ENCODE results near the gene PRKCB.
"Not testable (repeated sequence)": the region's sequence is repeated elsewhere in the genome, so short reads cannot be mapped to it uniquely, and the experiment has no call there.

PRKCB gene

GRCh38 chr16:24129412-24129918 lies 293.7 kb downstream of the PRKCB start:
- no peak for DNase-seq (ENCODE audit: low read depth, low spot score)

DNA sequence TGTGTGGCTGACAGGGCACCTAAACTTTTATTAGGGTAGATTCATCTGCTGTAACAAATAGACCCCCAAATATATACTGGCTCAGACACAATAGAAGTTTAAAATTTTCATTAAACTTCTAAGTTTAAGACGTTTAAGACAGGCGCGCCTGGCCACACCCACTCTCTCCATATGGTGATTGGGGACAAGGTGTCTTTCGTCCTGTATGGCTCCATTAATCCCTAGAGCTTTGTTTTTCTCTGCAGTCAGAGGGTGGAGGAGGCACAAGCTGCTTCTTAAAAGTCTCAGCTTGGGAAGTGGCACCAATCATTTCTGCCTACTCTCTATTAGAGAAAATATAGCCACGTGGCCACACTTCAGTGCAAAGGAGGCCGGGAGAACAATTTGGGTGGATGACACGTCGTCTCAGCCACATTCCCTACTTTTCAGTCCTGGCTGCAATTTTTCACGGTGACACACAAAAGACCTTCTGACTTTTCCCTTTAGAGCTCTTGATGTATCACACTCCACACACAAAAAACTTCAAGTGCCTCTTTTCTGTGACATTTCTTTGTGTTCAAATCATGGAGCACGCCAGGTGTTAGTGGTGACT lies 294.8 kb downstream of the PRKCB start:
- DNase-seq (ENCODE audit: low read depth, low spot score) = no peak

GRCh38 chr16:24131294-24131693 lies 295.5 kb downstream of the PRKCB start:
- no peak for DNase-seq (ENCODE audit: low read depth, low spot score)

DNA sequence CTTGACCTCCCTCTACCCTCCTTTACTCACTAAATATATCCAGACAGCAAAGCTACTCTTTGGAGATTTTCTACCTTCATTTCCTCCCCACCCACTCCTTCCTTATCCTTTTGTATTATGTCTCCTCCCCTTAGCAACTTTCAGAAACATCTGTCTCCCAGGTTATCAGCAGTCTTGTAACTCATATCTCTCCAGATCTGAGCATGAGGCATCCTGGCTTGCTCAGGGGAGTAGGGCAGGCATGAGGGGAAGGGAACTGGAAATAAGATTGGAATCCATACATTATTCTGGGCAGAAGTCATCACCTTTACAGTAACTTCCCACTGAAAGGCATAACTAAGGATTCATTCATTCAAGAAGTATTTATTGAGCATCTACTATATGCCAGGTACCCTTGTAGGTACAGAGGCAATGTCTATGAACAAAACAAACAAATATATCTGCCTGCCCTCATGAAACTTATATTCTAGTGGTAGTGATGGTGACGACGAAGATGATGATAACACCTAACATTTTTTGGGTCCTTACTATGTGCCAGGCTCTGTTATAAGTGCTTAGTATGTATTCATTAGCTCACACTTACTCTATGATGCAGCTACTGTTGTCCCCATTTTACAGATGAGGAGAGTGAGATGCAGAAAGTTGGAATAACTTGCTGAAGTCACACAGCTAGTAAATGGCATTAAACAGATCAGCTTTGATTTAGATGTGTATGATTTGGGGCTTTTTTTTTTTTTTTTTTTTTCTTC lies 296.4 kb downstream of the PRKCB start:
- DNase-seq (ENCODE audit: low read depth, low spot score) = no peak

- DNase-seq (ENCODE audit: low read depth, low spot score) = no peak
Observed at GRCh38 chr16:24132797-24133155, 297.0 kb downstream of the PRKCB start.

DNA sequence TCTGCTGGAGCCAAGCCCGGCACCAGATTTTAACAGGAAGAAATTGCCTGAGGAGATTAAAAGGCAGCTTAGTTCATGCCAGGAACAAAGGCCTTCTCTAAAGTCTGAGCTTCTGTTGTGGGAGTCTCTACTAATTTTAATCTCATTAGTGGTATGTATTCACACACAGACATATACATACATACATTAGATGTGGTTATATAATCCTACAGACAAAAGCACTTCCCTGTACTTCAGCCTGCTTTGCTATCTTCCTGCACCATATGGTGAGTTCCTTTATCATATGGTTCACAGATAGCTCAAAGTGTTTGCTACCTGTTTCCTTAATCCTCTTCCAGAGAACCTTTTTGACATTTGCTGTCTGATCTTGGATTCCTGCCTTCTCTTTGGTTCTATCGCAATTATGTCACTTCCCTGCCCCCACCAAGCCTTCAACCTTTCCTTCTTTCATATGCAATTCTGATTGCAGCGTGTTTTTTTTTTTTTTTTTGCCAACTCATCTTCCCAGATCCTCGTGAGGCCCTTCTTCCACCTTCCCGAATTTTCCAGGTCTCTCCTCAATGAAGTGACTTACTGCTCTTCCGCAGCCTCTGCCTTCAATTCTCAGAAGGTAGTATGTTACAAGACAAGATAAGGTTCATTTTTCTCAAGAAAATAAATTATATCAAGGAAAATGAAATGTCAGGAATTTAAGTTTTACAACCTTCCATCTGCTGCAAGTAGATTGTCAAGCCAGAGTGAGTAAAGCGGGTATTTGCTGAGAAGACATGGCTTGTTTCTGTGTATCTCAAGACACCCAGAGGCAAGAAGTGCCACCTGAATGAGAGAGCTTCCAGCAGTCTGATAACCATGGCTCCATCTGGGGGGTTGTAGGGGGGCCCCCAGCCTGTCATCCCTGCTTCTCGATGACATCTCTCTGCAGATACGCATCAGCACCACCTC lies 300.1 kb downstream of the PRKCB start:
- DNase-seq (ENCODE audit: low read depth, low spot score) = no peak

- no peak for DNase-seq (ENCODE audit: low read depth, low spot score)
Observed at GRCh38 chr16:24138024-24138423, 302.2 kb downstream of the PRKCB start.

DNA sequence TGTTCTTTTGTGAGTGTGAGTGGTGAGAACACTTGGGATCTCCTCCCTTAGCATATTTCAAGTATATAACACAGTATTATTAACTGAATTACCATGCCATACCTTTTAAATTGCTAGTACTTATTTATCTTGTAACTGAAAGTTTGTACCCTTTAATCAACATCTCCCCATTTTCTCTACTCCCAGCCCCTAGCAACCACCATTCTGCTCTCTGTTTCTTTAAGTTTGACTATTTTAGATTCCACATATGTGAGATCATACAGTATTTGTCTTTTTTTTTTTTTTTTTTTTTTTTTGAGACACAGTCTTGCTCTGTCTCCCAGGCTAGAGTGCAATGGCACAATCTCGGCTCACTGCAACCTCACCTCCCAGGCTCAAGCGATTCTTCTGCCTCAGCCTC lies 302.8 kb downstream of the PRKCB start:
- no peak for DNase-seq (ENCODE audit: low read depth, low spot score)

- no peak for DNase-seq (ENCODE audit: low read depth, low spot score)
Observed at GRCh38 chr16:24139282-24139681, 303.5 kb downstream of the PRKCB start.

DNA sequence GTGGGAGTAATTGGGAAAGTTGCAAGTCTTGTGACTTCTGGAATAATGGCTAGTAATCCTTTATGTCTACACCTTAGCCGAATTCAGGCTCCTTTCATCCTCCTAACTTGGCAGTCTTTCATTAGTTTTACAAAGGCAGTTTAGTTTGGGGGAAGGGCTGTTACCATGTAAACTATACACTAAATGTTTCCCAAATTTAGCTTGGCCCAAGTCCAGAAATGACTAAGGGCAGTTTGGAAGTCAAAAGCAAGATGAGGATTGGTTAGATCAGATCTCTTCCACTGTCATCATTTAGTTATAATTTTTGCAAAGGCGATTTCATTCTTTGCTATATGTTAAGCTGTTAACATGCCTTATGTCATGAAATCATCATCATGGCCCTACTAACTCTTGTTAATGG lies 304.9 kb downstream of the PRKCB start:
- no peak for DNase-seq (ENCODE audit: low read depth, low spot score)

GRCh38 chr16:24141466-24141865 lies 305.7 kb downstream of the PRKCB start:
- DNase-seq (ENCODE audit: low read depth, low spot score) = no peak

GRCh38 chr16:24141917-24142316 lies 306.1 kb downstream of the PRKCB start:
- DNase-seq (ENCODE audit: low read depth, low spot score) = no peak

DNA sequence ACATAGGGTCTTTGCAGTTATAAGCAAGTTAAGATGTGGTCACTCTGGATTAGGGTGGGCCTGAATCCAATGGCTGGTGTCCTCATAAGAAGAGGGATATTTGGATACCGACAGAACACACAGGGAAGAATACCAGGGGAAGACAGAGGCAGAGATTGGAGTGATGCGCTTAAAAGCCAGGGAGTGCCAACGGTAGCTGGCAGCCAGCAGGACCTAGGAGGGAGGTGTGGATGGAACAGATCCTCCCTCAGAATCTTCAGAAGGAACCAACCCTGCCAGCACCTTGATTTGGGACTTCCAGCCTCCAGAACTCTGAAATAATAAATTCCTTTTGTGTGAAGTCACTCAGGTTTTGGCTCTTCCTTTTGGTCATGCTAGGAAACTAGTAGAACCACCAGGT lies 310.1 kb downstream of the PRKCB start:
- no peak for DNase-seq (ENCODE audit: low read depth, low spot score)

- no peak for DNase-seq (ENCODE audit: low read depth, low spot score)
Observed at GRCh38 chr16:24146518-24146917, 310.7 kb downstream of the PRKCB start.

DNA sequence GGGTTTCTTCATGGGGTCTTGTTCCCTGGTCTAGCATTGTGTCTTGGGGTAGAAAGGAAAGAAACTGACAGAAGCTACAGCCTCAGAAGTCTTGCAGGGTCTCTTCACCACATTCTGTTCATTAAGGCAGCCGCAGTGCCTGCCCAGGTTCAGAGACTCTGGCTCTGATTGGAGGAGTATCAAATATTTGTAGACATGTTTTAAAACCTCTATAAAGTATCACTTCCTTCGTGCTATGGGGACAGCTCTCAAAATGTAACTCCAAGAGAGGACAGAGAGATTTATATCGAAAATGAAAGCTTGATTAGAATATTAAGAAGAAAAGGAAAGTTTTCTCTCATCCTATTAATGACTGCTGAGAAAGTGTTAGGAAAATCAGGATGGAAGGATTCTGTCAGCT lies 313.3 kb downstream of the PRKCB start:
- DNase-seq (ENCODE audit: low read depth, low spot score) = no peak

DNA sequence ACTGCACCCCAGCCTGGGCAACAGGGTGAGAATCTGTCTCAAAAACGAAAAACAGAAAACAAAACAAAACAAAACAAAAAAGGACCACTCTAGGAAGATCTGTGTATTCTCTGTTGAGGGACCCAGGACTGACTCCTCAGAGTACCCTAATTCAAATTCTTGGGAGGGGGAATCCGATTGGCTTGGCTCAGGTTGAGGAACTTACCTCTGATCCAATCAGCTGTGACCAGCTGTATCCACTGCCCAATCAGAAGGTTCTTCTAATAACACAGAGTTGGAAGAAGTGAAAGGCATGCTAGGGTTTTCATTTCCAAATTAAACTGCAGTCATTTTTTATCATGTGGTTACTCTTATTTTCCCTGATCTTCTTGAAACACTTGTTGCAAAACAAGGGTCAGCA lies 314.5 kb downstream of the PRKCB start:
- DNase-seq (ENCODE audit: low read depth, low spot score) = no peak

- no peak for DNase-seq (ENCODE audit: low read depth, low spot score)
Observed at GRCh38 chr16:24151482-24151939, 315.7 kb downstream of the PRKCB start.

GRCh38 chr16:24152048-24152447 lies 316.3 kb downstream of the PRKCB start:
- DNase-seq (ENCODE audit: low read depth, low spot score) = not testable (repeated sequence)

- DNase-seq (ENCODE audit: low read depth, low spot score) = no peak
Observed at GRCh38 chr16:24152826-24153225, 317.0 kb downstream of the PRKCB start.

DNA sequence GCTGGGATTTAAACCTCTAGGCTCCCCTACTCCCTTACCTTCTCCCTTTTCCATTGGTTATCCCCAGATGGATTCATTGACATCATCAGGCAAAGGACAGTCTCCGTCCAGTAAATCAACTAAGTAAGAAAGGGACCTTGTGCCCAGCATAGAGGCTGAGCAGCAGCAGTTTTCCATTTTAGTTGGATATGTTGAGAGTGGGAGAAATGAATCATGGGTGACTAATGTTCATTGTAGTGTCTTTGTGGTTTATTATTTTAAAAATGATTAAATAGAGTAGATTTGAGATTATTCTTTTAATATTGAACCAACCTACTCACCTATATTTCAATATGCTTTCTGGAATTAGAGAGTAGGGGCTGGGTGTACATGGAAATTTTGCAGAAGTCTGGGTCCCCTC lies 321.0 kb downstream of the PRKCB start:
- no peak for DNase-seq (ENCODE audit: low read depth, low spot score)

GRCh38 chr16:24163935-24164334 lies 328.2 kb downstream of the PRKCB start:
- no peak for DNase-seq (ENCODE audit: low read depth, low spot score)

DNA sequence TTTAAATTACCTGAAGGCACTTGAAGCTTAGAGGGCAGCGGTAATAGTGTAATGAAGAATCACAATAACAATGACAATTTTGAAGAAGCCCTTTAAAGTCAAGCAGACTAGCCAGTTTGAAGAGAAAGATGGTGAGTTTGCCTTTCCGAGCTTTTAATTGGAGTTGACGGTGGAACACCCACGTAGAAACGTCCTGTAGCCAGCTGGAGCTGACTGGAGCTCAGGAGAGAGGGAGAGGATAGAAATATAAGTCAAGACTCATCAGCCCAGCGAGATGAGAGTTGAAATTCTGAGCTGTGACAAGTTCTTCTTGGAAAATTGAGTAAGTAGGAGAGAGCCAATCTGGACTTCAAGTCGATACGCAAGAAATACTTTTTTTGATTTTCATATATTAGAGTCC lies 328.6 kb downstream of the PRKCB start:
- DNase-seq (ENCODE audit: low read depth, low spot score) = no peak

Measured in brain pericyte (primary cell).